H1 (cell line): ENCODE measurements around the gene LPP. TPM values are rescaled to one million over a fixed set of nuclear protein-coding genes. Genes with fewer than 3 reads are reported as not detected.

Experiments
- CTCF ChIA-PET: fragments of 300-600 bp; sonication (Branson Sonifier 250); formaldehyde crosslinking; loops from one replicate; lab custom pipeline; 2021; ENCODE audit not compliant: partially characterized antibody; lab: Charles Lee
- POLR2A ChIA-PET: fragments of 300-600 bp; sonication (Branson Sonifier 250); formaldehyde crosslinking; loops from one replicate; lab custom pipeline; 2021; ENCODE audit warnings: inconsistent platforms; ENCODE audit not compliant: partially characterized antibody; lab: Charles Lee
- DNase-seq, 2 experiments: peaks; one replicate each; pipeline versions ENCODE4 v3.0.0 to v3.0.0-alpha.2; 2010 to 2022; ENCODE audit warnings: low spot score in 2 of 2, low read depth in 1 of 2, mixed read lengths in 1 of 2
- FAIRE-seq: peaks from 2 replicates; lab custom pipeline; 2011; peaks lifted over from hg19 to GRCh38; lab: Jason Lieb, UNC
- H2AFZ ChIP-seq: 2 replicates; pipeline ENCODE4 v1.8.1; 2012; ENCODE audit warnings: low read length, inconsistent platforms
- H2AK5ac ChIP-seq: 2 replicates; pipeline ENCODE4 v1.6.1; 2013; ENCODE audit warnings: low read depth, low read length
- H2BK120ac ChIP-seq: replicated peaks from 2 replicates; pipeline ENCODE3; 2013; ENCODE audit warnings: low read depth, low read length, inconsistent platforms
- H2BK12ac ChIP-seq: 2 replicates; pipeline ENCODE4 v1.6.1; 2013; ENCODE audit warnings: low read depth, low read length
- H2BK15ac ChIP-seq: 2 replicates; pipeline ENCODE4 v1.6.1; 2013; ENCODE audit warnings: low read length
- H2BK20ac ChIP-seq: 2 replicates; pipeline ENCODE4 v1.6.1; 2013; ENCODE audit warnings: low read length
- H2BK5ac ChIP-seq: 2 replicates; pipeline ENCODE4 v1.6.1; 2013; ENCODE audit warnings: low read depth, low read length
- H3K14ac ChIP-seq: 2 replicates; pipeline ENCODE4 v1.6.1; 2013; ENCODE audit warnings: inconsistent platforms; ENCODE audit not compliant: insufficient read length
- H3K18ac ChIP-seq: 2 replicates; pipeline ENCODE4 v1.6.1; 2013; ENCODE audit warnings: low read length; ENCODE audit errors: extremely low read depth
- H3K23ac ChIP-seq: 2 replicates; pipeline ENCODE4 v1.6.1; 2013; ENCODE audit warnings: inconsistent platforms; ENCODE audit not compliant: insufficient read length
- H3K23me2 ChIP-seq: 2 replicates; pipeline ENCODE4 v1.6.1; 2013; ENCODE audit warnings: low read depth, low read length
- H3K27ac ChIP-seq: 2 replicates; pipeline ENCODE4 v1.6.1; 2011; ENCODE audit warnings: low read depth, low read length, inconsistent platforms
- H3K27me3 ChIP-seq, 4 experiments: replicated peaks in 1 of 4; 1 replicate in 1 of 4; 2 replicates in 3 of 4; pipeline versions ENCODE4 v1.6.1 to v1.8.1; 2011 to 2013; ENCODE audit warnings: low read length in 3 of 4, mild to moderate bottlenecking in 3 of 4, inconsistent platforms in 2 of 4, mixed read lengths in 2 of 4, moderate library complexity in 1 of 4; ENCODE audit not compliant: control insufficient read depth in 3 of 4, insufficient read depth in 3 of 4; ENCODE audit errors: extremely low read depth in 1 of 4
- H3K36me3 ChIP-seq, 4 experiments: 2 replicates each; pipeline versions ENCODE4 v1.6.1 to v1.8.1; 2011 to 2013; ENCODE audit warnings: mild to moderate bottlenecking in 4 of 4, low read length in 3 of 4, moderate library complexity in 2 of 4, control low read depth in 1 of 4, inconsistent platforms in 1 of 4; ENCODE audit not compliant: insufficient read depth in 4 of 4, control insufficient read depth in 2 of 4
- H3K4ac ChIP-seq: replicated peaks from 2 replicates; pipeline ENCODE3; 2013; ENCODE audit warnings: low read length, low read depth, mixed read lengths, inconsistent platforms; ENCODE audit not compliant: insufficient read length
- H3K4me1 ChIP-seq, 4 experiments: replicated peaks in 1 of 4; 1 replicate in 1 of 4; 2 replicates in 3 of 4; pipeline versions ENCODE4 v1.6.1 to v1.8.1; 2011 to 2013; ENCODE audit warnings: low read length in 3 of 4, inconsistent platforms in 2 of 4, mixed read lengths in 1 of 4; ENCODE audit not compliant: insufficient read depth in 4 of 4, control insufficient read depth in 3 of 4
- H3K4me2 ChIP-seq, 2 experiments: 2 replicates each; pipeline versions ENCODE4 v1.6.1 to v1.8.1; 2011 to 2013; ENCODE audit warnings: low read depth in 2 of 2, low read length in 2 of 2, control low read depth in 1 of 2, inconsistent platforms in 1 of 2, mild to moderate bottlenecking in 1 of 2; ENCODE audit not compliant: insufficient read depth in 1 of 2
- H3K4me3 ChIP-seq, 4 experiments: fragments of 200-600, 300-600 bp in 1 of 4; sonication (generic), shearing (Covaris generic), sonication (Bioruptor Twin) in 1 of 4; 2 replicates each; pipeline versions ENCODE4 v1.5.1 to v1.8.1; 2011 to 2016; ENCODE audit warnings: low read length in 4 of 4, low read depth in 3 of 4, control low read depth in 2 of 4, inconsistent platforms in 2 of 4, mild to moderate bottlenecking in 2 of 4, mixed read lengths in 1 of 4, moderate library complexity in 1 of 4; ENCODE audit not compliant: insufficient read depth in 2 of 4; ENCODE audit errors: extremely low read depth in 1 of 4
- H3K56ac ChIP-seq: replicated peaks from 2 replicates; pipeline ENCODE3; 2013; ENCODE audit warnings: low read depth, mild to moderate bottlenecking, mixed read lengths, low read length, inconsistent platforms; ENCODE audit not compliant: insufficient read length
- H3K79me1 ChIP-seq: 2 replicates; pipeline ENCODE4 v1.6.1; 2013; ENCODE audit warnings: low read depth, low read length, control low read depth
- H3K79me2 ChIP-seq, 2 experiments: 2 replicates each; pipeline versions ENCODE4 v1.6.1 to v1.8.1; 2012 to 2013; ENCODE audit warnings: low read length in 2 of 2, mild to moderate bottlenecking in 2 of 2, inconsistent platforms in 1 of 2; ENCODE audit not compliant: insufficient read depth in 2 of 2, control insufficient read depth in 1 of 2
- H3K9ac ChIP-seq, 4 experiments: replicated peaks in 1 of 4; 1 replicate in 1 of 4; 2 replicates in 3 of 4; pipeline versions ENCODE4 v1.6.1 to v1.8.1; 2011 to 2013; ENCODE audit warnings: low read depth in 3 of 4, low read length in 3 of 4, control low read depth in 2 of 4, mild to moderate bottlenecking in 2 of 4, moderate library complexity in 2 of 4, inconsistent platforms in 1 of 4; ENCODE audit errors: extremely low read depth in 1 of 4
- H3K9me3 ChIP-seq, 2 experiments: 2 replicates each; pipeline versions ENCODE4 v1.6.1 to v1.8.1; 2012 to 2013; ENCODE audit warnings: mild to moderate bottlenecking in 2 of 2, moderate library complexity in 2 of 2, control low read depth in 1 of 2, inconsistent platforms in 1 of 2, low read depth in 1 of 2, low read length in 1 of 2, mixed read lengths in 1 of 2; ENCODE audit not compliant: insufficient read depth in 2 of 2
- H4K20me1 ChIP-seq, 2 experiments: replicated peaks in 1 of 2; 2 replicates each; pipeline versions ENCODE3 to v1.8.1; 2011 to 2013; ENCODE audit warnings: inconsistent platforms in 2 of 2, low read length in 2 of 2, mild to moderate bottlenecking in 1 of 2; ENCODE audit not compliant: insufficient read depth in 2 of 2, control insufficient read depth in 1 of 2
- H4K5ac ChIP-seq: 2 replicates; pipeline ENCODE4 v1.6.1; 2013; ENCODE audit warnings: low read length, low read depth, mixed read lengths, inconsistent platforms; ENCODE audit not compliant: insufficient read length
- H4K8ac ChIP-seq: 2 replicates; pipeline ENCODE4 v1.8.0; 2013; ENCODE audit warnings: mild to moderate bottlenecking, moderate library complexity, low read length, inconsistent platforms; ENCODE audit not compliant: insufficient read depth; ENCODE audit errors: extremely low read depth
- H4K91ac ChIP-seq: replicated peaks from 2 replicates; pipeline ENCODE3; 2013; ENCODE audit warnings: low read length, mixed read lengths, inconsistent platforms; ENCODE audit not compliant: insufficient read length
- ASH2L ChIP-seq: fragments of 200-600, 300-600 bp; sonication (generic); IDR thresholded peaks from one replicate; pipeline ENCODE4 v1.7.1; 2017; ENCODE audit warnings: low read length
- BACH1 ChIP-seq: IDR thresholded peaks from 2 replicates; pipeline ENCODE4 v1.6.1; 2012; ENCODE audit warnings: low read length, improper control_type of control experiment
- BCL11A ChIP-seq, 2 experiments: IDR thresholded peaks; one replicate each; pipeline ENCODE4 v1.6.1; 2011; ENCODE audit warnings: low read depth in 2 of 2, low read length in 2 of 2, mild to moderate bottlenecking in 2 of 2
- CBX8 ChIP-seq: fragments of 300-800, 300-1000 bp; sonication (generic); IDR thresholded peaks from 2 replicates; pipeline ENCODE4 v1.7.1; 2016; ENCODE audit warnings: low read depth, low read length, borderline replicate concordance
- CEBPB ChIP-seq: IDR thresholded peaks from 2 replicates; pipeline ENCODE4 v1.6.1; 2012; ENCODE audit warnings: low read depth, low read length
- E2F6 ChIP-seq: IDR thresholded peaks from 2 replicates; pipeline ENCODE4 v1.6.1; 2012; ENCODE audit warnings: inconsistent platforms
- EGR1 ChIP-seq: IDR thresholded peaks from 2 replicates; pipeline ENCODE4 v1.6.1; 2011; ENCODE audit warnings: low read depth, low read length, borderline replicate concordance
- NRF1 ChIP-seq: IDR thresholded peaks from 2 replicates; pipeline ENCODE4 v1.6.1; 2011; ENCODE audit warnings: mild to moderate bottlenecking, low read depth, low read length, improper control_type of control experiment
- SAP30 ChIP-seq: fragments of 300-600 bp; sonication (generic); IDR thresholded peaks from 2 replicates; pipeline ENCODE4 v1.7.1; 2012; ENCODE audit warnings: low read length, moderate library complexity, mild to moderate bottlenecking, inconsistent platforms; ENCODE audit not compliant: insufficient read depth, insufficient replicate concordance
- SP2 ChIP-seq: IDR thresholded peaks from 2 replicates; pipeline ENCODE4 v1.6.1; 2012; ENCODE audit warnings: mild to moderate bottlenecking, low read length, inconsistent platforms
- SP4 ChIP-seq: IDR thresholded peaks from 2 replicates; pipeline ENCODE4 v1.6.1; 2012; ENCODE audit warnings: low read length, inconsistent platforms
- WGBS, 2 experiments: shearing (Covaris generic) in 1 of 2; methylation state at CpG; one replicate each; pipeline versions ENCODE4 v1.1.6 to v1.1.7; 2013 to 2015; ENCODE audit warnings: low lambda C conversion rate in 2 of 2, mixed read lengths in 2 of 2, inconsistent platforms in 1 of 2, low coverage in 1 of 2, missing lambda C conversion rate in 1 of 2; ENCODE audit not compliant: insufficient replicate concordance in 2 of 2, insufficient coverage in 1 of 2, insufficient read length in 1 of 2; ENCODE audit errors: extremely low coverage in 1 of 2, missing lambda C conversion rate in 1 of 2; 5-methylcytosine and 5-hydroxymethylcytosine counted together
- polyA plus RNA-seq, 7 experiments: library from polyadenylated mRNA; depleted of rRNA in 3 of 7; stranded (reverse) in 5 of 7; unstranded in 2 of 7; fragments of >200 nt in 5 of 7; fragments of 200-250 nt in 2 of 7; gene quantifications; 1 replicate in 5 of 7; 2 replicates in 1 of 7; 4 replicates in 1 of 7; pipeline versions ENCODE4 v1.2.1 to v1.2.3, GENCODE V29; 2011 to 2013; ENCODE audit warnings: missing spikeins in 2 of 7, mixed read lengths in 2 of 7
- total RNA-seq: library from RNA; stranded (reverse); fragmentation: NEBNext Ultra II Directional; extraction: Animal tissue kit (Norgen Biotek cat#: 25700); gene quantifications from 2 replicates; pipeline ENCODE4 v1.2.1, GENCODE V29; 2021

The LPP gene
- total and polyA plus RNA-seq, 2 of the 8 experiments (the other 6 are each of a cell fraction or from before 2014, with no cell fraction given), result 10.0 to 53.3 TPM

GRCh38 chr3:188938999-188939398, 785.0 kb downstream of the LPP start:
- DNase-seq (no peak), FAIRE-seq (no peak)
- H3K27ac ChIP-seq, result no peak overlapping the region
- H3K79me2 ChIP-seq, result no peaks in the 10 kb centered on the region
- H3K4me1 ChIP-seq, result peaks cover 0 to 4% (median 0%) of the 10 kb centered on the region in 4 experiments; a peak in 3 of 7 replicates
- no peak overlapping the region for H3K4ac ChIP-seq
- no peak overlapping the region for H3K14ac ChIP-seq
- no peaks in the 10 kb centered on the region for H3K23me2 ChIP-seq
- no peaks in the 10 kb centered on the region for H3K27me3 ChIP-seq
- no peak overlapping the region for H2BK20ac ChIP-seq
- no peaks in the 10 kb centered on the region for H4K20me1 ChIP-seq
- no peak overlapping the region for H2BK12ac ChIP-seq
- H3K9ac ChIP-seq, result no peak overlapping the region
- no peak overlapping the region for H3K18ac ChIP-seq
- H2AFZ ChIP-seq, result no peak overlapping the region
- no peak overlapping the region for H2BK120ac ChIP-seq
- no peak overlapping the region for H3K56ac ChIP-seq
- ChIA-PET CTCF (interaction anchor here (0.8 to 6.3 kb wide), 6 partner anchors 8 to 106 kb away, joined by 3 to 71 read pairs (median 4); no protein-coding TSS in a partner anchor), POLR2A (interaction anchor here (1.4 kb wide), 1 partner anchor 9 kb away, joined by 3 read pairs; no protein-coding TSS in a partner anchor)
- H3K4me3 ChIP-seq, result no peak overlapping the region
- H2BK5ac ChIP-seq, result no peak overlapping the region
- H3K9me3 ChIP-seq, result no peaks in the 10 kb centered on the region
- no peak overlapping the region for H3K4me2 ChIP-seq
- H4K8ac ChIP-seq, result no peak overlapping the region
- no peak overlapping the region for H2BK15ac ChIP-seq
- WGBS, 2 experiments, result 90% methylated on average over 3 of the region's 3 CpGs; no CpG with 5 or more reads in 1 of the 2 experiments
- H3K23ac ChIP-seq, result no peak overlapping the region
- H3K36me3 ChIP-seq, result no peaks in the 10 kb centered on the region
- no peak overlapping the region for H4K5ac ChIP-seq
- no peak overlapping the region for H4K91ac ChIP-seq
- no peak overlapping the region for H2AK5ac ChIP-seq
- H3K79me1 ChIP-seq, result no peaks in the 10 kb centered on the region
- TF ChIP-seq CEBPB, result no peak
- no peak for TF ChIP-seq EGR1
- no peak for TF ChIP-seq ASH2L
- no peak for TF ChIP-seq BACH1
- TF ChIP-seq E2F6, result no peak
- TF ChIP-seq SP2, result no peak
- TF ChIP-seq BCL11A (IDR thresholded peaks at IDR 0.05; ENCODE audit: low read depth in 2 of 2, low read length in 2 of 2), result no peak
- TF ChIP-seq NRF1, result no peak
- no peak for TF ChIP-seq SP4
- no peak for TF ChIP-seq SAP30
- TF ChIP-seq CBX8, result no peak
